H1 (cell line): ENCODE results near the gene RBM38. TPM values are rescaled to one million over a fixed set of nuclear protein-coding genes. Genes with fewer than 3 reads are reported as not detected.

Experiments used
- CTCF ChIA-PET: fragments of 300-600 bp; sonication (Branson Sonifier 250); formaldehyde crosslinking; loops from one replicate; lab custom pipeline; 2021; ENCODE audit not compliant: partially characterized antibody; lab: Charles Lee
- POLR2A ChIA-PET: fragments of 300-600 bp; sonication (Branson Sonifier 250); formaldehyde crosslinking; loops from one replicate; lab custom pipeline; 2021; ENCODE audit warnings: inconsistent platforms; ENCODE audit not compliant: partially characterized antibody; lab: Charles Lee
- DNase-seq, 2 experiments: peaks; one replicate each; pipeline versions ENCODE4 v3.0.0 to v3.0.0-alpha.2; 2010 to 2022; ENCODE audit warnings: low spot score in 2 of 2, low read depth in 1 of 2, mixed read lengths in 1 of 2
- FAIRE-seq: peaks from 2 replicates; lab custom pipeline; 2011; peaks lifted over from hg19 to GRCh38; lab: Jason Lieb, UNC
- H2AFZ ChIP-seq: 2 replicates; pipeline ENCODE4 v1.8.1; 2012; ENCODE audit warnings: low read length, inconsistent platforms
- H2AK5ac ChIP-seq: 2 replicates; pipeline ENCODE4 v1.6.1; 2013; ENCODE audit warnings: low read depth, low read length
- H2BK120ac ChIP-seq: replicated peaks from 2 replicates; pipeline ENCODE3; 2013; ENCODE audit warnings: low read depth, low read length, inconsistent platforms
- H2BK12ac ChIP-seq: 2 replicates; pipeline ENCODE4 v1.6.1; 2013; ENCODE audit warnings: low read depth, low read length
- H2BK15ac ChIP-seq: 2 replicates; pipeline ENCODE4 v1.6.1; 2013; ENCODE audit warnings: low read length
- H2BK20ac ChIP-seq: 2 replicates; pipeline ENCODE4 v1.6.1; 2013; ENCODE audit warnings: low read length
- H2BK5ac ChIP-seq: 2 replicates; pipeline ENCODE4 v1.6.1; 2013; ENCODE audit warnings: low read depth, low read length
- H3K14ac ChIP-seq: 2 replicates; pipeline ENCODE4 v1.6.1; 2013; ENCODE audit warnings: inconsistent platforms; ENCODE audit not compliant: insufficient read length
- H3K18ac ChIP-seq: 2 replicates; pipeline ENCODE4 v1.6.1; 2013; ENCODE audit warnings: low read length; ENCODE audit errors: extremely low read depth
- H3K23ac ChIP-seq: 2 replicates; pipeline ENCODE4 v1.6.1; 2013; ENCODE audit warnings: inconsistent platforms; ENCODE audit not compliant: insufficient read length
- H3K23me2 ChIP-seq: 2 replicates; pipeline ENCODE4 v1.6.1; 2013; ENCODE audit warnings: low read depth, low read length
- H3K27ac ChIP-seq: 2 replicates; pipeline ENCODE4 v1.6.1; 2011; ENCODE audit warnings: low read depth, low read length, inconsistent platforms
- H3K27me3 ChIP-seq, 4 experiments: replicated peaks in 1 of 4; 1 replicate in 1 of 4; 2 replicates in 3 of 4; pipeline versions ENCODE4 v1.6.1 to v1.8.1; 2011 to 2013; ENCODE audit warnings: low read length in 3 of 4, mild to moderate bottlenecking in 3 of 4, inconsistent platforms in 2 of 4, mixed read lengths in 2 of 4, moderate library complexity in 1 of 4; ENCODE audit not compliant: control insufficient read depth in 3 of 4, insufficient read depth in 3 of 4; ENCODE audit errors: extremely low read depth in 1 of 4
- H3K36me3 ChIP-seq, 4 experiments: 2 replicates each; pipeline versions ENCODE4 v1.6.1 to v1.8.1; 2011 to 2013; ENCODE audit warnings: mild to moderate bottlenecking in 4 of 4, low read length in 3 of 4, moderate library complexity in 2 of 4, control low read depth in 1 of 4, inconsistent platforms in 1 of 4; ENCODE audit not compliant: insufficient read depth in 4 of 4, control insufficient read depth in 2 of 4
- H3K4ac ChIP-seq: replicated peaks from 2 replicates; pipeline ENCODE3; 2013; ENCODE audit warnings: low read length, low read depth, mixed read lengths, inconsistent platforms; ENCODE audit not compliant: insufficient read length
- H3K4me1 ChIP-seq, 4 experiments: replicated peaks in 1 of 4; 1 replicate in 1 of 4; 2 replicates in 3 of 4; pipeline versions ENCODE4 v1.6.1 to v1.8.1; 2011 to 2013; ENCODE audit warnings: low read length in 3 of 4, inconsistent platforms in 2 of 4, mixed read lengths in 1 of 4; ENCODE audit not compliant: insufficient read depth in 4 of 4, control insufficient read depth in 3 of 4
- H3K4me2 ChIP-seq, 2 experiments: 2 replicates each; pipeline versions ENCODE4 v1.6.1 to v1.8.1; 2011 to 2013; ENCODE audit warnings: low read depth in 2 of 2, low read length in 2 of 2, control low read depth in 1 of 2, inconsistent platforms in 1 of 2, mild to moderate bottlenecking in 1 of 2; ENCODE audit not compliant: insufficient read depth in 1 of 2
- H3K4me3 ChIP-seq, 4 experiments: fragments of 200-600, 300-600 bp in 1 of 4; sonication (generic), shearing (Covaris generic), sonication (Bioruptor Twin) in 1 of 4; 2 replicates each; pipeline versions ENCODE4 v1.5.1 to v1.8.1; 2011 to 2016; ENCODE audit warnings: low read length in 4 of 4, low read depth in 3 of 4, control low read depth in 2 of 4, inconsistent platforms in 2 of 4, mild to moderate bottlenecking in 2 of 4, mixed read lengths in 1 of 4, moderate library complexity in 1 of 4; ENCODE audit not compliant: insufficient read depth in 2 of 4; ENCODE audit errors: extremely low read depth in 1 of 4
- H3K56ac ChIP-seq: replicated peaks from 2 replicates; pipeline ENCODE3; 2013; ENCODE audit warnings: low read depth, mild to moderate bottlenecking, mixed read lengths, low read length, inconsistent platforms; ENCODE audit not compliant: insufficient read length
- H3K79me1 ChIP-seq: 2 replicates; pipeline ENCODE4 v1.6.1; 2013; ENCODE audit warnings: low read depth, low read length, control low read depth
- H3K79me2 ChIP-seq, 2 experiments: 2 replicates each; pipeline versions ENCODE4 v1.6.1 to v1.8.1; 2012 to 2013; ENCODE audit warnings: low read length in 2 of 2, mild to moderate bottlenecking in 2 of 2, inconsistent platforms in 1 of 2; ENCODE audit not compliant: insufficient read depth in 2 of 2, control insufficient read depth in 1 of 2
- H3K9ac ChIP-seq, 4 experiments: replicated peaks in 1 of 4; 1 replicate in 1 of 4; 2 replicates in 3 of 4; pipeline versions ENCODE4 v1.6.1 to v1.8.1; 2011 to 2013; ENCODE audit warnings: low read depth in 3 of 4, low read length in 3 of 4, control low read depth in 2 of 4, mild to moderate bottlenecking in 2 of 4, moderate library complexity in 2 of 4, inconsistent platforms in 1 of 4; ENCODE audit errors: extremely low read depth in 1 of 4
- H3K9me3 ChIP-seq, 2 experiments: 2 replicates each; pipeline versions ENCODE4 v1.6.1 to v1.8.1; 2012 to 2013; ENCODE audit warnings: mild to moderate bottlenecking in 2 of 2, moderate library complexity in 2 of 2, control low read depth in 1 of 2, inconsistent platforms in 1 of 2, low read depth in 1 of 2, low read length in 1 of 2, mixed read lengths in 1 of 2; ENCODE audit not compliant: insufficient read depth in 2 of 2
- H4K20me1 ChIP-seq, 2 experiments: replicated peaks in 1 of 2; 2 replicates each; pipeline versions ENCODE3 to v1.8.1; 2011 to 2013; ENCODE audit warnings: inconsistent platforms in 2 of 2, low read length in 2 of 2, mild to moderate bottlenecking in 1 of 2; ENCODE audit not compliant: insufficient read depth in 2 of 2, control insufficient read depth in 1 of 2
- H4K5ac ChIP-seq: 2 replicates; pipeline ENCODE4 v1.6.1; 2013; ENCODE audit warnings: low read length, low read depth, mixed read lengths, inconsistent platforms; ENCODE audit not compliant: insufficient read length
- H4K8ac ChIP-seq: 2 replicates; pipeline ENCODE4 v1.8.0; 2013; ENCODE audit warnings: mild to moderate bottlenecking, moderate library complexity, low read length, inconsistent platforms; ENCODE audit not compliant: insufficient read depth; ENCODE audit errors: extremely low read depth
- H4K91ac ChIP-seq: replicated peaks from 2 replicates; pipeline ENCODE3; 2013; ENCODE audit warnings: low read length, mixed read lengths, inconsistent platforms; ENCODE audit not compliant: insufficient read length
- CTCF ChIP-seq, 3 experiments: IDR thresholded peaks; 1 replicate in 2 of 3; 2 replicates in 1 of 3; pipeline versions ENCODE4 v1.5.1 to v1.6.1; 2011; ENCODE audit warnings: low read length in 3 of 3, mild to moderate bottlenecking in 3 of 3, inconsistent platforms in 2 of 3, low read depth in 1 of 3, moderate library complexity in 1 of 3; ENCODE audit not compliant: insufficient read depth in 1 of 3; ENCODE audit errors: control extremely low read depth in 1 of 3
- POLR2AphosphoS5 ChIP-seq: IDR thresholded peaks from 2 replicates; pipeline ENCODE4 v1.6.1; 2011; ENCODE audit warnings: low read depth, low read length
- RAD21 ChIP-seq, 2 experiments: IDR thresholded peaks in 1 of 2; conservative IDR thresholded peaks in 1 of 2; 2 replicates each; pipeline ENCODE4 v1.6.1; 2011; ENCODE audit warnings: low read depth in 2 of 2, low read length in 2 of 2, improper control_type of control experiment in 1 of 2, inconsistent platforms in 1 of 2, mild to moderate bottlenecking in 1 of 2, moderate library complexity in 1 of 2
- RBBP5 ChIP-seq: IDR thresholded peaks from 2 replicates; pipeline ENCODE4 v1.7.1; 2012; ENCODE audit warnings: low read depth, mild to moderate bottlenecking, inconsistent platforms, low read length, moderate library complexity, borderline replicate concordance
- SP1 ChIP-seq: IDR thresholded peaks from 2 replicates; pipeline ENCODE4 v1.6.1; 2011; ENCODE audit warnings: low read depth, low read length
- WGBS, 2 experiments: shearing (Covaris generic) in 1 of 2; methylation state at CpG; one replicate each; pipeline versions ENCODE4 v1.1.6 to v1.1.7; 2013 to 2015; ENCODE audit warnings: low lambda C conversion rate in 2 of 2, mixed read lengths in 2 of 2, inconsistent platforms in 1 of 2, low coverage in 1 of 2, missing lambda C conversion rate in 1 of 2; ENCODE audit not compliant: insufficient replicate concordance in 2 of 2, insufficient coverage in 1 of 2, insufficient read length in 1 of 2; ENCODE audit errors: extremely low coverage in 1 of 2, missing lambda C conversion rate in 1 of 2; 5-methylcytosine and 5-hydroxymethylcytosine counted together
- polyA plus RNA-seq, 7 experiments: library from polyadenylated mRNA; depleted of rRNA in 3 of 7; stranded (reverse) in 5 of 7; unstranded in 2 of 7; fragments of >200 nt in 5 of 7; fragments of 200-250 nt in 2 of 7; gene quantifications; 1 replicate in 5 of 7; 2 replicates in 1 of 7; 4 replicates in 1 of 7; pipeline versions ENCODE4 v1.2.1 to v1.2.3, GENCODE V29; 2011 to 2013; ENCODE audit warnings: missing spikeins in 2 of 7, mixed read lengths in 2 of 7
- total RNA-seq: library from RNA; stranded (reverse); fragmentation: NEBNext Ultra II Directional; extraction: Animal tissue kit (Norgen Biotek cat#: 25700); gene quantifications from 2 replicates; pipeline ENCODE4 v1.2.1, GENCODE V29; 2021
- TF ChIP-seq, protein P1 (sequence below): IDR thresholded peaks from 2 replicates; pipeline ENCODE4 v1.6.1; 2012; ENCODE audit warnings: low read length, inconsistent platforms

Gene RBM38
- total and polyA plus RNA-seq, 2 of the 8 experiments (the other 6 are each of a cell fraction or from before 2014, with no cell fraction given) = 57.7 to 109 TPM

DNA sequence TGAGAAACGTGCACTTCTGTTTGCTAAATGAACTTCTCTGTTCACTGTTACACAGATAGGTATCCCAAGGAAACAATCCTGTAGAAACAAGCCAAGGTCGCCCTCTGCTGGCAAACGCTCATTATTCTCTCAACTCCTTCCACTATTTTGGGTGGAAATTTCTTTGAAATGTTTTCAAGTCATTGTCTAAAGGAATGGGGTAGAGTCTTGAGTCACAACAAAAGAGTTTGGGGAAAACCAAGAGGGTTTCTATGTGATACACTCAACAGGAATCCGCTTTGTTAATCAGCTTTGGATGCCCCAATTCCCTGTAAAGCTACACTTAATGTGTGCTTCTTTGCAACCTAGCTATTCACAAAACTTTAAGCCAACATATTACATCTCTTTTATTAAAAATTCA lies 44.7 kb upstream of the RBM38 start:
- peaks cover 1% of the 10 kb centered on the region; the same call in 1 of the 2 replicates for H3K23me2 ChIP-seq
- ChIA-PET POLR2A (no interaction called here), CTCF (interaction anchor here (0.5 to 6.5 kb wide), 41 partner anchors 9 to 1619 kb away, joined by 3 to 83 read pairs (median 5); partner anchors contain the start of gene SPO11)
- H3K9me3 ChIP-seq = no peaks in the 10 kb centered on the region
- no peak overlapping the region for H3K9ac ChIP-seq
- WGBS, 2 experiments = 4% methylated on average over 4 of the region's 4 CpGs; no CpG with 5 or more reads in 1 of the 2 experiments
- no peak overlapping the region for H3K27ac ChIP-seq
- no peak overlapping the region for H3K4ac ChIP-seq
- 0 out of 7 replicates have a peak, but pooled peaks cover 0 to under 1% (median 0%) of the 10 kb centered on the region in 4 experiments for H3K4me1 ChIP-seq
- H3K36me3 ChIP-seq = no peaks in the 10 kb centered on the region
- H2BK12ac ChIP-seq = no peak overlapping the region
- H3K18ac ChIP-seq = no peak overlapping the region
- H4K91ac ChIP-seq = no peak overlapping the region
- H2BK120ac ChIP-seq = no peak overlapping the region
- DNase-seq (peak; percentile 62 to 82), FAIRE-seq (peak; percentile 88)
- TF ChIP-seq RBBP5 (no peak), CTCF (IDR thresholded peaks at IDR 0.05; ENCODE audit: control extremely low read depth in 1 of 3, insufficient read depth in 1 of 3, low read depth in 1 of 3, low read length in 3 of 3) (peak in 2 of 3 experiments; percentile 69 to 74; a peak in 3 of 4 replicates), SP1 (0 out of 2 replicates have a peak, but pooled peaks have one; percentile 15), RAD21 (IDR thresholded peaks at IDR 0.05 in 1 of 2, conservative IDR thresholded peaks at IDR 0.05 in 1 of 2; ENCODE audit: low read depth in 2 of 2, low read length in 2 of 2) (peak; percentile 87 to 89), POLR2AphosphoS5 (no peak)
- TF ChIP-seq, protein P1, sequence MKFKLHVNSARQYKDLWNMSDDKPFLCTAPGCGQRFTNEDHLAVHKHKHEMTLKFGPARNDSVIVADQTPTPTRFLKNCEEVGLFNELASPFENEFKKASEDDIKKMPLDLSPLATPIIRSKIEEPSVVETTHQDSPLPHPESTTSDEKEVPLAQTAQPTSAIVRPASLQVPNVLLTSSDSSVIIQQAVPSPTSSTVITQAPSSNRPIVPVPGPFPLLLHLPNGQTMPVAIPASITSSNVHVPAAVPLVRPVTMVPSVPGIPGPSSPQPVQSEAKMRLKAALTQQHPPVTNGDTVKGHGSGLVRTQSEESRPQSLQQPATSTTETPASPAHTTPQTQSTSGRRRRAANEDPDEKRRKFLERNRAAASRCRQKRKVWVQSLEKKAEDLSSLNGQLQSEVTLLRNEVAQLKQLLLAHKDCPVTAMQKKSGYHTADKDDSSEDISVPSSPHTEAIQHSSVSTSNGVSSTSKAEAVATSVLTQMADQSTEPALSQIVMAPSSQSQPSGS = no peak
- no peak overlapping the region for H2BK20ac ChIP-seq
- no peak overlapping the region for H3K23ac ChIP-seq
- H3K79me1 ChIP-seq = peaks cover under 1% of the 10 kb centered on the region; the same call in 1 of the 2 replicates
- H3K56ac ChIP-seq = no peak overlapping the region
- H4K20me1 ChIP-seq = no peaks in the 10 kb centered on the region
- H4K8ac ChIP-seq = no peak overlapping the region
- no peaks in the 10 kb centered on the region for H3K27me3 ChIP-seq
- H4K5ac ChIP-seq = no peak overlapping the region
- no peak overlapping the region for H3K4me3 ChIP-seq
- H2BK5ac ChIP-seq = no peak overlapping the region
- H3K4me2 ChIP-seq = no peak overlapping the region
- peaks cover 2 to 4% of the 10 kb centered on the region in 2 experiments for H3K79me2 ChIP-seq
- no peak overlapping the region for H3K14ac ChIP-seq
- no peak overlapping the region for H2AFZ ChIP-seq
- H2BK15ac ChIP-seq = no peak overlapping the region
- no peak overlapping the region for H2AK5ac ChIP-seq
